Measurements from ENCODE around the gene HTRA3.

The HTRA3 gene

DNA sequence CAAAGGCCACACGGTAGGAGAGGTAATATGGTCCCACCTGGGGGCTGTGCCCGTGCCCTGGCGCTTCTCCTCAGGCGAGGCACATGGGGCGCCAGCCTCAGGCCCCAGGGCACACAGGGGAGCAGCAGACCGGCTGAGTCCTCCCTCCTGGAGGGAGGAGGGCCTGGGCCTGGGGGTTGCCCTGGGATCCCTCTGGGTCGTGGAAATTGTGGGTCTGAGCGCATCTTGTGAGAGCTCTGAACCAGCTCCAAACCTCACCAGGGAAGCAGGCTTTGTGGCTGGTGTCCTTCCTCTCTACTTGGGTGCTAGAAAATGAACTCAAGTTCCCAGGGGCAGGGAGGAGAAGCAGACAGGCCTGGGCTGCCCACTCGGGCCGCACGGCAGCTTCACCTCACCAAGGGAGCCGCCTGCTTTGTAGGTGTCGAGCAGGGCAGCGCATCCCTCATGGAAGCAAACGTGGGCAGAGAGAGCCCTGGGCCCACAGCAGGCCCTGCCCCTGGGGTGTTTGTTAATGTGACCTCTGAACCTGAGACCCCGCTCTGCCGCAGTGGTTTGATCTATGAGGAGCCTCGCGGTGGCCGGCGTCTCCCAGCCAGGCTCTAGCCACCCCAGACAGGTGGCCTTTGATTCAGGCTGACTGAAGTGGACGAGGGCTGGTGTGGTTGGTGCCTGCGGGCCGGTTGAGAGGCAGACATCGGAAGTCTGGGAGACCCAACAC lies 10.8 kb downstream of the HTRA3 start:
- DNase-seq (ENCODE audit: low read depth, low spot score): no peak

DNA sequence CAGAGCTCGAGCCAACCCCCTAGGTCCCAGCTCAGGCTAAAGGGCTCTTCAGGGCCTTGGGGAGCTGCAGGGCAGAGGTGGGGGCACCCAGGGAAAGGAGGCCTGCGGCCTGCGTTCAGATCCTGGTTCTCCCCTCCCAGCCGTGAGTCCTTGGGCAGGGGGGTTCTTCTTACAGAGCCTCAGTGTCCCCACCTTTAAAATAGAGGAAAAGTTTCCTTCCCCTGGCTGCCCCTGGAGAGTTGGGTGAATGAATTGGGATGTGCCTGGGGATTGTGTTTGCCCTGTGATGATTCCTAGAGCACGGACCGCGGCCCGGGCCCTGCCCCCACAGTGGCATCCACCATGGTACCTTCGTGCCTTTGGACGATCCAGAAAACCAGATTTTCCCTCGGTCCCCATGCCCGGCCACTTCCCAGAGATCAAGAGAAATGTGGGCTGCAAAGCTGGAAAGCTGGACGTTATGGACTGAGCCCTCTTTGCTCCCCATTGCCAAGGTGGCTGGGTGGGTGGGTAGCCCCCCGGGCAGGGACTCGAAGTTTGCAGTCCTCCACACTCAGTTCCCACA lies 11.4 kb downstream of the HTRA3 start:
- no peak for DNase-seq (ENCODE audit: low read depth, low spot score)

DNA sequence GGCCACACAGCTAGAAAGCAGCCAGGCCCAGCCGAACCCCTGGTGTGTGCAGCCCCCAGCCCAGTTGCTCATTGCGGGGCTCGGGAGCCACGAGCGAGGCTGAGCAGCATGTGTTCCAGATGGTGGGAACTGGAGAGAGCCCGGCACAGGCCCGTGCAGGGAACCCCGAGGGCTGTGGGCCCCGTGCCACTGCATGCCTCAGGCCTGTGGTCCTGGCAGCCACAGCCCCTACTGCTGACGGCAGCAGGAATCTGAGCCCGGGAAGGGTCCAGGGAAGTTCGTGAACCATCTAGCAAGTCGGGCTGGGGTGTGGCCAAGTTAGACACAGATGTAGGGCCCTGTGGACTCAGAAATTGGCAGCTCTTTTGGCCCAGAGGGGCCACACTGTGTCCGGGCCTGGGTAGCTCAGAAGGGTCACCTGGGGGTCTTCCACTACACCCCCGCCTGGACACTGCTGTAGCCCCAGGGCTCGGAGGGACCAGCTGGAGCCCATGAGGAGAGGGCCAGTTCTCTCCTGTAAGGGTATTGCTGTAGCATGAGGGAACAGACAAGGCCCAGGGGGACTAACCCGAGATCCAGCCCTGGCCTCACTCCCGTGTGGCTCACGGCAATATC lies 12.1 kb downstream of the HTRA3 start:
- no peak for DNase-seq (ENCODE audit: low read depth, low spot score)

DNA sequence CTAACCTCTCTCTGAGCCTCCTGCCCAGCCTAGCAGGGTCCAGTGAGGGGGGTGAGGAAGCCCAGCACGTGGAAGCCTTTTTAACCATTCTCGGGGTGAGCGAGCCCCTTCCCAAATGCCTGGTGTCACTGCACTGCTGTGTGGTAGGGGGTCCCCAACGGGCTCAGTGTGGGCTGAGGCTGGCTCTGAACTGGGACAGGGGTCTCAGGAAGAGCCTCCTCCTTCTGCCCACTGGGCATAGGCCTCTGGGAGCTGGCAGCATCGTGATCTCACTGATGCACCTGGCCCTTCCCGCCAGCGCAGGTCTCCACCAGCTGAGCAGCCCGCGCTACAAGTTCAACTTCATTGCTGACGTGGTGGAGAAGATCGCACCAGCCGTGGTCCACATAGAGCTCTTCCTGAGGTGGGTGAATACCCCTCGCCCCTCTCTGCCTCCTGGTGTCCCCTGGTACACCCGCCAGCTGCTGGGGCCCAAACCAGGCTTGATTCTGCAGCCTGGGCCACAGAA lies 12.6 kb downstream of the HTRA3 start:
- no peak for DNase-seq (ENCODE audit: low read depth, low spot score)

DNA sequence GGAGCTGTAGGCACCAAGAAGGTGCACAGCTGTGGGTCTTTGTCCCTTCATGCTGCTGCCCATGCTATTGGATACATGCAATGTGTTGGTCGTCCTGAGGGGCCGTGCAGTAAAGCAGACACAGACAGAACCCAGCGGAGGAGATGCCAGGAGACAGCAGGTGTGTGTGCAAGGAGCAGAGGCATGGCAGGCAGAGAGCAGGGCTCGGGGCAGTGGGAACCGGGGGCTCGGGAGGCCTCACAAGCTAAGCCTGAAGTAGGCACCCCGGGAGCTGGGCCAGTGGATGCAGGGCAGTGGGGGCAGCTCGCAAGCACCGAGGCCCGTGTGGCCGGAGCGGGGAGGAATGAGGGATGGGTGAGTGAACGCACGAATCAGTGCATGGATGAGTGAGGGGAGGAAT lies 13.2 kb downstream of the HTRA3 start:
- no peak for DNase-seq (ENCODE audit: low read depth, low spot score)

DNA sequence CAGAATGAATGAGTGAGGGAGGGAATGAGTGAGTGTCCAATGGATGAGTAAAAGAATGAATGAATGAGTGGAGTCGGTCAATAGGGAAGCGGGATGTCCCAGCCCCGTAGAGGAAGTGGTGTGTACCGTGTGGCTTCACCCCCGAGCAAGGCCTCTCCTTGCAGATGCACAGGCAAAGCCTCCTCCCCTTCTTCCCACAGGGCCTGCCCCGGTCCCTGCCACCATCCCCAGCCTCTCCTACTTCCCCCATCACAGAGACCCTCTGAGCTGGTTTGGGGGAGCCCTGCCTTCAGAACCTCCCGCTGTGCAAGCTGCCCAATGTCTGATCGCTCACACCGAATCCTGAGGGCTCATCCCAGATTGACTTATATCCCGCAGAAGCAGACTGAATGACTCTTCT lies 13.6 kb downstream of the HTRA3 start:
- DNase-seq (ENCODE audit: low read depth, low spot score): no peak

DNA sequence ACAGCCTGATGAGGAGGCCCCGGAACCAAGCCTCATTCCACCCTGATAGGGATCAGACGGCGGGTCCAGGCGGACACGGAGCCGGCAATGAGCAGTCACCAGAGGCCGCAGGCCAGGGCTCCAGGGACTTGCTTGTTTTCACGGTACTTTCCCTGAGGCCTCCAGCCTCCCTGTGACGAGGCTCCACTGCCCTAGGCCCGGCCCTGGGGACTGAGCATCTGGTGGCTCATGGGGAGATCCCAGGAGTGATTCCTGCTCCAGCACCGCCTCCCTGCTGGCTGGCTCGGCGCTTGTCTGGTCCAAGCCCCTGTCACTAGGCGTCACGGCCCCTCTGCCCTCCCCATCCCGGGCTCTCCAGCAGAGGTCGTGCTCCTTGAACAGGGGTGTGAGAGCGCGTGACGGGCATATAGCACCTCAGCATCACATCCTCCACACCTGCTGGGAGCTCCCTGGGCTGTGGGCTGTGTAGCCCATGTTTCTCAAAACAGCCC lies 14.1 kb downstream of the HTRA3 start:
- peak; percentile 78 for DNase-seq (ENCODE audit: low read depth, low spot score)

DNA sequence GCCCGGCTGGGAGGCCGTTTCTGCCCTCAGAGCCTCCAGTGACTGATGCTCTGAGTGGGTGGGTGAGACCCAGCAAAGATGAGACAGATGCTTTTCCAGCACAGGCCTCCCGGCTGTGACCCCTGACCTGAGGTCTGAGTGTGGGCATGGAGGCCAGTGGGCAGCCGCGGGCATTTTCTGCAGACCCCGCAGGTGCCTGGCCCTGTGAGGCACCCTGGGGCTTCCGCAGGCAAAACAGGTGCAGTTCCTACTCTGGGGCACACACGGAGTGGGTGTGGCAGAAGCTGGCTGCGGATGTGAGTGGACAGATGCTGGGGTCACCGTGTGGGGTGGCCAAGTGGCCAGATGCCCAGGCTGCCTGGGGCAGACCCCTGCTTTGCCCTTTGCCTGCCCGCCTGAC lies 14.8 kb downstream of the HTRA3 start:
- DNase-seq (ENCODE audit: low read depth, low spot score): no peak

DNA sequence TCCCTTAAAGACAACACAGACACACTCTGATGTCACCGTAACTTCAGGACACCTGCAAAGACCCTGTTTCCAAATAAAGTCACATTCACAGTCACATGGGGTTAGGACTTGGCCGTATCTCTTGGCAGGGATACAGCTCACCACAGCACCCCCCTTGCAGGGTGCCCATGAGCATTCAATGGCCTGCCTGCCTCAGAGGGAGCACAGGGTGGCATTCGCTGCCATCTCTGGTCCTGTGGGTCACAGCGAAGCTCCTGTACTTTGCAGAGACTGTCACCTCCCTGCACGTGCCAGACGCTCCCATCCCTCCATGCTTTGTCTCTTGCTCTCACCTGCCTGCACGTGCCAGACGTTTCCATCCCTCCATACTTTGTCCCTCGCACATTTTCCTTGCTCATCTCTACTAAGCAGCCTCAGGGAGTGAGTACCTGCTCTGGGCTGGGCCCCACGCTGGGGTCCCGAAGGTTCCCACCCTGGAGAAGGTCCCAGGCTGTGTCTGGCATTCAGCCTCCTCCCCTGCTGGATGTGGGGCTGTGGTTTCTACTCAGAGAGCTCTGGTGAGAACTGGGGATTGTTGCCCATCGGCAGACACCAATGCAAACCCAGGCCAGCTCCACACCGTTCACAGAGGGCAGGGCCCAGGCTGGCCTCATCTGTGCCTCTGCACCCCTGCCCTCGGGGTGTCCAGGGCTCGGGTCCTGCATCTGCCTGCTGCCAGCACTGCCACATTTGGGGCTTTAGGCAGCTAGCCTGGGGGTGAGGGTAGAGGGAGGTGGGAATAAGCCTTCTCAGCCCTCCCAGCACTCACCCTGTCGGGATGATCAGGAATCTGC lies 15.8 kb downstream of the HTRA3 start:
- no peak for DNase-seq (ENCODE audit: low read depth, low spot score)

DNA sequence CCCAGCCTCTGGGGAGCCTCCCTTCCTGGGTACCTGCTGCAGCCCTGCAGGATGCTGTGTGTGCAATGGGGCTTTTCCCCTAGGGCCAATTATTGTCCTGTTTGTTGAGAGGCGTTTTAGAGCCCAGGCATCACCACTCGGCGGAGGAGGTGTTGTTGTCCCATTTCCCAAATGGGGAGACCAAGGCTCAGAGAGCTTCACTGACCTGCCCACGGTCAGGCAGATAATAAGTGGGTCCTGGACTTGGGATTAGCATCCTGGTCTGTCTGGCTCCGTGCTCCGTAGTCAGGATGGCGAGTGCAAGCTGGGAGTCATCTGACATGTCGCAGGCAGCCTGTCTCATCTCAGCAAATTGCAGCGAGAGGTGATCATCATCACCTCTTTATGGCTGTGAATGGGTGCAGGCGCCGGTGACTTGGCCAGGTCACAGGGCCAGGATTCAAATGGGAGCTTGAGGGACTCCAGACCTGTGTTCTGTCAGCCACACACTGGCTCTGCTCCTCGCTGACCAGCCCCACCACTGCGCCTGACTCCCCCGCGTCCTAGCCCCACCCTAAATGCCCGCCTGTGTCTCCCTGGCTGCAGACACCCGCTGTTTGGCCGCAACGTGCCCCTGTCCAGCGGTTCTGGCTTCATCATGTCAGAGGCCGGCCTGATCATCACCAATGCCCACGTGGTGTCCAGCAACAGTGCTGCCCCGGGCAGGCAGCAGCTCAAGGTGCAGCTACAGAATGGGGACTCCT lies 16.6 kb downstream of the HTRA3 start:
- no peak for DNase-seq (ENCODE audit: low read depth, low spot score)

DNA sequence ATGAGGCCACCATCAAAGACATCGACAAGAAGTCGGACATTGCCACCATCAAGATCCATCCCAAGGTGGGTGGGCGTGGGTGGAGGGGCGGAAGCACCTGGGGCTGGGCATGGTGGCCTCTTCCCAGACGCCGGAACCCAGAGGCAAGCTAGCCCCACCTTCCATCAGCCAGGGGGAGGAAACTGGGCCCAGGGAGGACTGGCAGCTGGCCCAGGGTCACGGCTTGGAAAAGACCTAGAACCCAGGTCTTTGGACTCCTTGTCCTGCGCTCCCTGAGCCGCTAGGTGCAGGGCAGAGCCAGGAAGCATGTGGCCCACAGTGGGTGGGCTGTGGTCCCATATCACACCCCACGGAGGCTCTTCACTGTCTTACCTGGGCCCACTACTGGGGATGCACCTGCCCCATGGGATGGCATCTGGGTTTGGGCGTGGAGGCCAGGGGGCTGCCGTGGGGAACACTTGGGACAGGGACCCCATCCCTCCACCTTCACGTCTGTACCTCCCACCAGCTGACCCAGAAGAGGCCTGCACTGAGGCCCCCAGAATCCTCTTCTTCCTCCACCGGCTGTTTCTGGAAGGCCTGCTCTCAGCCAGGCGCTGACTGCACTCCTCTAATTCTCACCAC lies 17.3 kb downstream of the HTRA3 start:
- DNase-seq (ENCODE audit: low read depth, low spot score): no peak

DNA sequence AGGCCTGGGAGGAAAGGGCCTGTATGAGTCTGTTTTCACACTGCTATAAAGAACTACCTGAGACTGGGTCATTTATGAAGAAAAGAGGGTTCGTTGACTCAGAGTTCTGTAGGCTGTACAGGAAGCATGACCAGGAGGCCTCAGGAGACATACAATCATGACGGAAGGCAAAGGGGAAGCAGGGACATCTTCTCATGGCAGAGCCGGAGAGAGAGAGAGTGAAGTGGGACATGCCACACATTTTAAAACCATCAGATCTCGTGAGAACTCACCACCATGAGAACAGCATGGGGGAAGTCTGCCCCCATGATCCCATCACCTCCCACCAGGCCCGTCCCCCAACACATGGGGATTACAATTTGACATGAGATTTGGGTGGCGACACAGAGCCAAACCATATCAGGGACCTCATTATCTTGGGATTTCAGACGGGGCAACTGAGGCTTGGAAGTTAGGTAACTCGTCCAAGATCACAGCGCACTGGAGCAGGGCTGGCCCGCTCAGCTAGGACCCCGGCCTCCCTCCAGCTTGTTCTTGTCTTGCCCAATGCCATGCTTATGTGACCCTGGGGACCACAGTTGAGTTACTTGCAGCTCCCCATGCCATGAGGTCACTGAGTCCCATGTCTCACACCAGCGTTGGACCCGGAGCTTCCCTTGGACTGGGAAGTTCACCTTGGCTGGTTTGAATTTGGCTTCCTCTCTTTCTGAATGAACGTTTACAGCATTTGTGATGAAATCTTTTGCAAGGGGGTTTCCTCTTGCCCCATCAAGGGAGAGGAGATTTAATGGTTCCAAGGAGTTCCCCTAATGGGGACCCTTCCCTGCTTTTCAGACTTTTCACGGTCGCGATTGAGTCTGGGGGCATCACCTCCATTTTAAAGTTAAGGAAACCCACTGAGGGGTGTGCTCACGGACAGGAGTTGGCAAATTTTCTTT lies 18.1 kb downstream of the HTRA3 start:
- no peak for DNase-seq (ENCODE audit: low read depth, low spot score)

DNA sequence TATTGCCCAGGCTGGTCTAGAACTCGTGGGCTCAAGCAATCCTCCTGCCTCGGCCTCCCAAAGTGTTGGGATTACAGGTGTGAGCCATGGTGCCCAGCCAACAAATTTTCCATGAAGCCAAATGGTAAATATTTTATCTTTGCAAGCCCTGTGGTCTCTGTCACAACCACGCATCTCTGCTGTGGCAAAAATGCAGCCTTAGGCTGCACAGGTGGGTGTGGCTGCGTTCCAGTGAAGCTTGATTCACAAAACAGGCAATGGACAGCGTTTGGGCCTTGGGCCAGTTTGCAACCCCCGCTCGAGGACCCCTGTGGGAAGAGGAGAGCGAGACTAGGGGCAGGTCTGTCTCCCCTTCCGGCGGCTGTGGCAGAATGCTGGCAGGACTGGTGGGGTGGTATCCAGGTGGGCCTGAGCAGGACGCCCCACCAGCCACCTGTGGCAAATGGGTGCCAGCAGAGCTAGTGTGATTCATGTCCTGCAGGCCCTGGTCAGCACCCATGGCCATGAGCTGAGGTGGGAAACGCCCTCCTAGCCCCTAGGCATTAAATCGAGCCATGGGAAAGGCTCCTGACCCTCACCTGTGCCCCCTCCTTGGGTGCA lies 19.7 kb downstream of the HTRA3 start:
- no peak for DNase-seq (ENCODE audit: low read depth, low spot score)

DNA sequence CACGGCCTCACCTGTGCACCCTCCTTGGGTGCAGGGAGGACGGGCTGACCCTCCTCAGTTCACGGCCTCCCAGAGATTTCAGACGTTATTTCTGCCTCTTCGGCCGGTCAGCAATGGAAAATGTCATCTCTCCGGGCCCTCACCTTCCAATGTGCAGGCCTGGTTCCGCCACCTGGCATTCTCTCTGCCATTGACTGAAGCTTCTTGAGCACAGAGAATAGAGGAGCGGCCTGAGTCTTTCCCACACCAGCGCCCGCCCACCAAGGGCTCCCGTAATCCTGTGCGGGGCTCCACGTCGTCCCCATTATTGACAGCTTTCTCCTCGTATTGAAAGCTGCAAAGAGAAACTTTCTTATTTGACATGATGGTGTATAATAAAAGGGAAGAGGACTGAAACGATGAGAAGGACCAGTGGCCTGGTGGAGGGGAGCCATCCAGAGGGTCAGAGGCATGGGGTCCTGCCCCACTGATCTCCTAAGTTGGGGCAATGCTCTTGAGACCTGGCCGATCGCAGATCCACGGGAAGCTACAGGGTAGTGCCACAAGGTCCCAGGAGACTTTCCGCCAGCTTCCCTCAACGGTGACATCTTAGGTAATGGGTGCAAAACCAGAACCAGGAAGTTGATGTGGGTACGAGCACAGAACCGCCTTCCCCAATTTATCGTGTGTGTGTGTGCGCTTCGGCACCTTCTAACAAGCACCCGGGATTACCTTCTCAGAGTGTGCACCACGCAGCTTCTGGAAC lies 20.6 kb downstream of the HTRA3 start:
- DNase-seq (ENCODE audit: low read depth, low spot score): no peak

DNA sequence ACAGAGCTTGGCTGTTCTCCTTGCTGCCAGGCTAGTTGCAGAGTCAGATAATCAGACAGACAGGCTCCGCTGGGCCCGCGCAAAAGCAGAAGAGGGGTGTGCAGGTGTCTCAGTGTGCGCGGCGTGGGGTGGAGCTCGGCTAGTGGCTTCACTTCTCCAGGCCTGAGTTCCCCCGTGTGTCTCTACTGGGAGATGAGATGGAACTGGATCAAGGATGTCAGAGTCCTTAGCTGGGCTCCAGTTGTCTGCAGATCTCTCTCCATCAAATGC lies 21.1 kb downstream of the HTRA3 start:
- DNase-seq (ENCODE audit: low read depth, low spot score): no peak

DNA sequence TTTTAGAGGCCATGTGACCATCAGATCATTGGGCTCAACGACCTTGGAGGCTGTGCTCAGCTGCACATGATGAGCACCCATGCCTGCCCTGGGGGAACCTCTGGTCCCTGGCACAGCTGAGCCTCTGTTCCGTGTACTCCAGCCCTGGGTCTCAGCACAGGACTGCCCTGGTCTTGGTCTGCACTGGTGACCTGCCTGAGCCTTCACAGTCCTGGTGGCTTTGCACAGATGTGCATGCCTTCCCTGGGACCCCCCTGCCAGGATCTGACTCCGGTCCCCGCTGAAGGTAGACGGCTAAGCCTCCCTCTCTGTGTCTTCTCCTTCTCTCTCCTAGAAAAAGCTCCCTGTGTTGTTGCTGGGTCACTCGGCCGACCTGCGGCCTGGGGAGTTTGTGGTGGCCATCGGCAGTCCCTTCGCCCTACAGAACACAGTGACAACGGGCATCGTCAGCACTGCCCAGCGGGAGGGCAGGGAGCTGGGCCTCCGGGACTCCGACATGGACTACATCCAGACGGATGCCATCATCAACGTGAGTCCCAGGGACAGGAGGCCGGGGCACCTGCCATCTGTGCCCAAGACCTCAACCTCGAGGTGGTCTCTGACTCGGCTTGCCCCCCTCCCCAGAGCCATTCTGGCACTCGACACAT lies 21.6 kb downstream of the HTRA3 start:
- DNase-seq (ENCODE audit: low read depth, low spot score): no peak

DNA sequence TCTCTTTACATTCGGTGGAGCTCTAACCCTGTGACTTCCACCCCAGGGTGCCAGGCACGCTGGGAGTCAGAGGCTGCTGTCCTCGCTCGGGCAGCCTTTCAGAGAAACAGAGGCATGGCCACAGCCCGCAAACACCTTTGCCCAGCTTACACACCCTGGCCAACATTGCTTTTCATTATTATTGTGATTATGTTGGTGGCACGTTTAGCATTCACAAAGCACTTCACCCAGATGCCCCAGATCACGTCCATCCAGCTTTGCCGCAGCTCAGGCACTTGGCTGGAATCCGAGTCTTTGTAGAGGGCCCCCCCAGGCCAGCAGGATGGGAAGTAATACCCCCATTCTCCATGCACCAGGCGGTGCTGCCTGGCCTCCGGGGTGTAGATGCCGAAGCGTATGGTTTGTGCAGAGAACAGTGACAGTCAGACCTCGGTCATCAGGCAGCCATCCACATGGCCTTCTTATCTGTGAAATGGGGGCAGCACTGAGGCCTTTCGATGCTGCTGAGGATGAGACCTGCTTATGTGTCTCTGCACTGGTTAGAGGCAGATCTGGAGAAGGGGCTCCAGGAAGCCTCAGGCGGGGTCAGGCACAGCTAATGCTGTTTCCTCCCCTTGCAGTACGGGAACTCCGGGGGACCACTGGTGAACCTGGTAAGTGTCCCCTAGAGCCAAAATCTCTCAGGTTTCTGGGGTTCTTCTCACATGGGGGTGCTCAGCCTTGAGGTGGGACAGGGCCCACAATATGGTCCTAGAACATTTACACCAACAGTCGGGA lies 22.3 kb downstream of the HTRA3 start:
- DNase-seq (ENCODE audit: low read depth, low spot score): no peak
